GM21723 (cell line): ENCODE measurements around the gene NECAB3.

Source experiments
- ATAC-seq: cut with Tn5 transposase; IDR thresholded peaks from one replicate; pipeline ENCODE4 v1.9.1; 2021; ENCODE audit warnings: mild to moderate bottlenecking, moderate library complexity; ENCODE audit not compliant: unreplicated experiment

Gene NECAB3

DNA sequence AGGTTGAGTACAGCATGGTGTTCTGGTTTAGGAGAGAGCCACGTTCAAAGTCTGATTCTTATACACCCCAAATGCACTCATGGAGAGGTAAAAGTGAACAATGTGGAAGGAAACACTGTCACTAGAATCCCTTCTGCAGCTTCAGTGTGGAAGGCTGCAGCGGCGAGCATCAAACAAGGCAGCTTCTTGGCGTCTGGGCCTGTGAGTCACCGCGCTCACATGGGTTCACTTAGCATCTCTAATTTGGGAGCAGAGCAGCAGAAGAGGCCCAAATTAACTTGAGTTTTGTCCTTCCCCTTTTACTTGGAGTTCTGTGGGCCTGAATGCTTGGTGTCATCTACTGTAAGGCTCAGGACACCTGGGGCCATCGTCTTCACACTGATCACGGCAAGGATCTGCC, 22.9 kb upstream of the NECAB3 start:
- no peak for ATAC-seq

DNA sequence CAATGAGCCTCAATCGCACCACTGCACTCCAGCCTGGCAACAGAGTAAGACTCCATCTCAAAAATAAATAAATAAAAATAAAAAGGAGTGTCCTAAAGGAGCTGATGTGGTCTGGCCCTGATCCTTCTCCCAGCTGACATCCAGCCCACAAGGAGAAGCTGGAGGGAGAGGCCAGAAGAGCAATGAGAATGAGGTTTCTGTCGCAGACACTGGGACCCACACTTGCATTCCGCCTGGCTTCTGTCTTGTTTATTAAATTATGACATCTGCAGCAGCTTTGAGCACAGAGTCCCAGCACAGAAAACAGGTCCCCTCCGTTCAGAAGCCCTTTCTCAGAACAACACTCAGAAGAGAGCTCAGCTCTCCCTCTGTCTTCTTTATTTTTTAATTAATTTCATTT, 22.2 kb upstream of the NECAB3 start:
- no peak for ATAC-seq

DNA sequence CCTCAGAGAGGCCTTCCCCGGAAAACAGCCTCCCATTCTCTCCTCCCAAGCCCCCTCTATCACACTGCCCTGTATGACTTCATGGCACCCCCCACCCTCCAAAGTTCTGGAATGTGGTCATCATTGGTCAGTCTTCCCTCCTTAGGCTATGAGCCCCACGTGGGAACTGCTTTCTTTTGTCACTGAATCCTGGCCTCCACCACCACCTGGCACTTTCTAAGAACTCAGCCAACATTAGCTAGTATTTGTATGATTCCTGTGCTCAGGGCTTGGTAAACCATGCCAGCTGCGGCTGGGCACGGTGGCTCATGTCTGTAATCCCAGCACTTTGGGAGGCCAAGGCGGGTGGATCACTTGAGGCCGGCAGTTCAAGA, 20.4 kb upstream of the NECAB3 start:
- ATAC-seq: no peak

DNA sequence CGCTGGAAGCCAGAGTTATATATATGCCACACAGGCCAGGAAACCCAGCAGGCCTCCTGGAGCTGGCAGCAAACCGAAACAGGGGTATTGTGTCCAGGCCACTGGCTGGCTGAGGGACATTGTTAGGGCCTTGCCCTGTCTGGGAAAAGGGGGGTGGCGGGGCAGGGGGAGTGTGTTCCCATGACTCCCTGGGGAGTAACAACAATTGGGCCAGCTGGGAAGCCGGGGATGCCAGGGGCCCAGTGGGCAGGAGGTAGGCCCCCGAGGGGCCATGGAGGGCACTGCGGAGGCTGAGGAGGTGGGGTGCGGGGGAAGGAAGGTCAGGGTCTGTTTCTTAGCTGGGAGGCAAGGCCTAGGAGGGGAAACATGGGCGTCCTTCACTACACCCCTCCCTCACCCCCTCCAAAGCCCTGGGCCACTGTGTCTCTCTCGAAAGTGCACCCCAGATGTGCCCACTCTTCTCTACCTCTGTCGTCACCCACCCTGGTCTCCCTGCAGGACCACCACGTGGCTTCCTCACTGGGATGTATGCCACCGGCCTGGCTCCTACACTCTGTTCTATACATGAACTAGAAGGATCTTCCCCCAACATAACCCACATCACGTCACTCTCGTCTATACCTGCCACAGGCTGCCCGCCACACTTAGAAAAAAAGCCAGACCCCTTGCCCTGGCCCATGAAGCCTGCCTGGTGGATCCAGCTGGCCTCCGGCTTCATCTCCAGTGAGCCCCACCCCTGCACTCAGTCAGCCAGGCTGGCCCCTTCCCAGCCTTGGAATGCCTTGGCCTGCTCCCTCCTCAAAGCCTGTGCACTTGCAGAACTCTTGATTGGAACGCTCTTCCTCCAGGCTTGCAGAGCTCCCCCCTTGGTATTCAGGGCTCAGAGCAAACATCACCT, 19.8 kb upstream of the NECAB3 start:
- no peak for ATAC-seq

DNA sequence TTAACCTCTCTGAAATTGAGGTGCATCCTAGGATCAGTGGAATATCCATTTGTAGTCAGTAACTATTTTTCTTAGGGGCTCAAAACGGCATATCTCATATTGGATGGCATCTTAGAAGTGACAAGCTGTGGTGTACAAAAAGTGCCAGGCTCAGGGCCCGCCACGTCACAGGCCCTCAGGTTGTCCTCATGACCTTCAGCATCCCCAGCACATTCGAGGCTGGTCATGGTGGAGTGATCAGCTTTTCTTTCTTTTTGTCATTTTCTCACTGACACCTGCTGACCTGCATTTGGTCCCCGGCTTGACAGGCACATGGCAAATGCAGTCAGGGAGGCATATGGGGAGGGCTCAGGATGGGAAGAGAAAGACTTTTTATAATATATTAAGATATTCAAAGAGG, 19.1 kb upstream of the NECAB3 start:
- ATAC-seq: no peak

DNA sequence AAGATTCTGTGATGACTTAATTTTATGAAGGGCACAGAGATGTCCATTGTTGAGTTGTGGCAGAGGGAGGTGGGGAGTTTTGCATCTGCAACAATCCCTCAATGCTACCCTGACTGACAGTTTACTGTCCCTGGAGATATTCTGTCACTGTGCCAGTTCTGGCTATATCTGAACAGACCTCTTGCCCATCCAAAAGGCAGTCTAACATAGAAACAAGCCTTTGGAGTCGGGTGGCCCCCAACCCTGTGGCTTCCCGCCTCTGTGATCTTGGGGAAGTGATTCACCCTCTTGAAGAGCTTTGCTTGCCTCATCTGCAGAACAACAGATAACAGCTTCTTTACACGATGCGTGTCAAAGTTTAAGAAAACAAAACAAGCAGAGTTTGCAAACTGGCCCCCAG, 15.7 kb upstream of the NECAB3 start:
- ATAC-seq: no peak

DNA sequence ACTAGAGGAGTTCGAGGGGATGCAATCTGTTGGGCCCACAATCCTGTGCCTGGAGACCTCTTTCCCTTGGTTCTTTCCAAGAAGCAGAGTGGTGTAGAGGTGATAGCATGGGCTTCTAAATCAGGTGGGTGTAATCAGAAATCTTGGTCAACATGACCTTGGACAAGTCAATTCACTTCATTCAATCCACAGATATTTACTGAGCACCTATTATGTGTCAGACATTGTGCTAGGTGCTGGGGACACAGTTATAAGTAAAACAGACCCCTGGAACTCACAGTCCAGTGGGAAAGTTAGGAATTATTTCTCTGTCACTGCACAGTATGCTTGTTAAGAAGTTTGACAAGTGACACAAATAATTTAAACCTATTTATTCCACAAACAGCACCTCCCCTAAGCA, 15.3 kb upstream of the NECAB3 start:
- ATAC-seq: no peak

DNA sequence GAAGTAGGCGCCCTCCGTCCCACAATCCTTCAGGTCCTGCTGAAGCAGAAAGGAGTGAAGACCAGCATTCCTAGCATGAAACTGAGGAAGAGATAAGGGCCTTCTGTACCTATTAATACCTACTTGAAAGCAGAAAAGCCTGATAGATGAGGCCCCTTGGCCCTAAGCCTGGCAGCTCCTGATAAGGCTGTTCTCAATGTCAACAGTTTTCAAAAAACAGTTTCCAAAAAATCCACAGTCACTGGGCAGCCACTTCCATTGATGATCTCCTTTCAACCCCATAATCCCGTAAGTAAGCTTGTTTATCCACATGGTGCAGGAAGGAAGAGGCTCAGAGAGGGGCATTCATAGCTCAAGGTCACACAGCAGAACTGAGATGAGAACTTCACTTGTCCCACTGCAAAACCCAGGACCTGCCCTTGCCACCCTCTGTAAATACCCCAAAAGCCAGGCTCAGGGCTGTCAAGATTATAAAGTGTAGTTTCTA, 14.8 kb upstream of the NECAB3 start:
- ATAC-seq: no peak

DNA sequence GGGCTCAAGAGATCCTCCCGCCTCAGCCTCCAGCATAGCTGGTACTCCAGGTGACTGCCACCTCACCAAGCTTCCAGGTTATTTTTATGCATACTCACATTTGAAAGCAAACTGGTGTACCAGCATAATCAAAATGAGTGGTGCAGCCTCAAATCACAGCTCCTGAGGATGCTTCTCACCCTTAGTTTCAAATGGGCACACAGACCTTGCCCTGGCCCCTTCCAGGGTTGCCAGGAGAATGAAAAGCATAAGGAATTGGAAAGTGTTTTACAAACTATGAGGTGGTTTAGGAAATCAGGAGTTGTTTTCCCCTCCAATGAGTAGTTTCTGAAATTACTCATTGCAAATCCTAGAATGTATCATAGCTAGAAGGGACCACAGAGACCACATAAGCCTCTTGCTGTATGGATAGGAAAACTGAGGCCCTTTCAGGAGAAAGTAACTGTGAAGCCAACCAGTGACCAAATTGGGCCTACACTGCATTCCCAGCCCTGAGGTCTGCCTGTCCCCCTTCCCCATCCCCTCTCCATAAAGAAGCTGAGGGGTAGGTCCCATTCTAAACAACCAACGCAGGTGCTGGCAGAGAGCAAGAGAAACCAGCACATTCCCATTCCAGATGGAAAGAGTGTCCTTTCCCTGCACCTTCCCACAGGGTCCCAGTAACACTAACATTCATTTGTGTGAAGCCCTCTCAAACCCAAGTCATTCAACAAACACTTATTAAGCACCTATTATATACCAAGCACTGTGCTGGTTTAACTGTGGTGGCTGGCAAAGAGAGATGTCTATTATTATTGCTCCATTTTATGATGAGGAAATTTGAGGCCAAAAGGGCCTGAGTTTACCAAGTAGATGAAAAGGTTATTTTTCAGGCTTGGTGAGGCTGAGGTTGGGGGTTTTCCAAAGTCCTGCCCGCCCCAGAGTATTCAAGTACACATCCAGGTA, 14.0 kb upstream of the NECAB3 start:
- ATAC-seq: no peak

DNA sequence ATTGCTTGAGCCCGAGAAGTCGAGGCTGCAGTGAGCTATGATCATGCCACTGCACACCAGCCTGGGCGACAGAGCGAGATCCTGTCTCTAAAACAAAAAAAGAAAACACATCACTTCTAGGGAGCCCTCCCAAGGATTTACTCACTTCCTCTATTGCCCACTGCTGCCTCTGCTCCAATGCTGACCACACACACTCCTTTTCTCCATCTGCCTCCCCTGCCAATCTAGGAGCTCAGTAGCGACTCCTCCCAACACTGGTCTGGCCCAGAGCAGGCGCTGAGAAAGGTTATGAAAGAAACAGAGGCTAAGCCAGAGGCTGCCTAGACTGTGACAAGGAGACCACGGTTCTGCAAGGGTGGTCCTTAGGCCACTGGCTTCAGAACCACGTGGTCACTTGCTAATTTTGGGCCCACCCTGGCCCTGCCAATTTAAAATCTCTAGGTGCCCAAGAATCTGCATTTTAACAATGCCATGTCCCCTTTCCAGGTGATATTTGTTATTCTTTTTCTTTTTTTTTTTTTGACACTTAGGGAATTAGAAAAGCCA, 13.2 kb upstream of the NECAB3 start:
- no peak for ATAC-seq

DNA sequence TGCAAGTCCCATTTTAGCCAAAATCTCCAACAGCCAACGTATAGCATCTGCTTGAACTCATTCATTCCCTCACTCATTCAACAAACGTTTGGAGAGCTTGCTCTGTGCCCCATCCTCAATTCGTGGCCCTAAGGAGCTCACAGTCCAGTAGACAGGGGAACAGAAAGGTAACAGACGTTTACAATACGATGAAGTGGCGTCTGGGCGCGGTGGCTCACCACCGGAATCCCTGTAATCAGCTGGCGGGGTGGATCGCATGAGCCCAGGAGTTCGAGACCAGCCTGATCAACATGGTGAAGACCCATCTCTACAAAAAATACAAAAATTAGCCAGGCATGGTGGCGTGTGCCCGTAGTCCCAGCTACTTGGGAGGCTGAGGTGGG, 12.7 kb upstream of the NECAB3 start:
- no peak for ATAC-seq

DNA sequence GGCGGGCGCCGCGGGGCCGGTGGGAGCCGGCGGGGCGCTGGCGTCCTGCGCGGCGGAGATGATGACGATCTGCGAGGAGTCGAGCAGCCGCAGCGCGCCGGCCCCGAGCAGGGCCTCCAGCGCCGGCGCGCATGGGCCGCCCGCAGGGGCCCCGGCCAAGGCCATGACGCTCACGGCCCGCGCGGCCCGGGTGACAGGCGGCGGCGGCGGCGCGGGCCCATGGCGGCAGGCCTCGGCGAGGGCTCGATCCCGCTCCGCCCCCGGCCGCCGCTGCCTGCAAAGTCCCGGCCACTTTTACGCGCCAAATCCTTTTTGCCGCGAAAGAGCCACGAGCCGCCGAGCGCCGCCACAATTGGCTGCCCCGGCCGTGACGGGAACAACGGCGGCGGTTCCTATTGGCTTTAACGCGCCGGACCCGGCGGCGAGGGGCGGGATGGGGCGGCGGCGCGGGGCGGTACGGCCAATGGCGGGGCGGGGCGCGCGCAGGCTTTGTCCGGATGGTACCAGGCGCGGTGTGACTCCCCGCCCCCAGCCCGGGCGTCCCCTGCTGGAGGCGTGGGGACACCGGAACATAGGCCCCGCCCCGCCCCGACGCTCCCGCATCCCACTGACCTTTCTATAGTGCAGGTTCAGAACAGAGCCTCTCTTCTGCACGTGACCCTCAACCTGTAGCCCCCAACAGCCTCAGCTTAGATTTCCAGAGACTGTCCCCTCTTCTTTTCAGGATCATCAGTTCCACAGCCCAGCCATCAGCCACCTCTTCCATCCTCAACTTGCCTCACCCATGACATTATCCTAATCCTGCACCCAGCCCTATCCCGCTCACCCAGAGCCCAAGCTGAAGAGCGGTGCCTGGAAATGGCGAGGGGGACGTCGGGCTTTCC, 12.1 kb upstream of the NECAB3 start, which contains the start of gene E2F1:
Gene E2F1, minus strand, starts transcription at position 286 of the 884 bp plus-strand sequence. Its CDS starts 121 bp downstream, at position 165.
- peak; percentile 72 for ATAC-seq

DNA sequence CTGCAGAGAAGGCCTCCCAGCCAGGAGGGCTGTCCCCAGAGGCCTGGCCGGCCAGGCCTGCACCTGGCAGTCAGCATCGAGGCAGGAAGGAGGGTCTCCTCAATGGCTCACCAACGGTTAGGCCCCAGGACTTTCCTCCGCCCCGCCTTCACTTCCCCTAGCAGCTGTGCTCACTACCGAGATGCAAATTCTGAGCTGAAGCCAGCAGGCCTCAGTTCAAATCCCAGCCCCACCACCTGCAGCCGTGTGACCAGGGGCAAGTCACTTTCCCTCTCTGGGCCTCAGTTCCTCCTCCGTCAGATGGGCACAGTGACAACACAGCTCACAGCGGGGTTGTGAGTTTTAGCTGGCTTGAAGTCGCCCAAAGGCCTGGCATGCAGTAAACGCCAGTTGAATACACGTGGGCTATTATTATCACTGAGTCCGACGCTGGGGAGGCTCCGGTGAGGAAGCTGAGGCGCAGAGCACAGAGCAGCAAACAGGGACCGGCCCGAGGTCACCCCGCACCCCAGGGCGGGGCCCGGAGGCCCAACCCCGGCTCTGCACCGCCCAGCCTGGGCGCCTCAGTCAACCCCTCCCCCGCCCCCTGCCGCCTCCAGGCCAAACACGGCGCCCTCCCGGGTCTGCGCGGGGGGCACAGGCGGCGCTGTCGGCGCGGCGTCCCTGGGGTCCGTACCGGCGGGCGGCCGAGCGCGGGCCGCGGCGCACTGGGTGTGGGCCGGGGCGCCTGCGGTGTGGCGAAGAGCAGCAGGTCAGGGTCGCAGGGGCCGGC, 11.3 kb upstream of the NECAB3 start:
- peak; percentile 47 for ATAC-seq

DNA sequence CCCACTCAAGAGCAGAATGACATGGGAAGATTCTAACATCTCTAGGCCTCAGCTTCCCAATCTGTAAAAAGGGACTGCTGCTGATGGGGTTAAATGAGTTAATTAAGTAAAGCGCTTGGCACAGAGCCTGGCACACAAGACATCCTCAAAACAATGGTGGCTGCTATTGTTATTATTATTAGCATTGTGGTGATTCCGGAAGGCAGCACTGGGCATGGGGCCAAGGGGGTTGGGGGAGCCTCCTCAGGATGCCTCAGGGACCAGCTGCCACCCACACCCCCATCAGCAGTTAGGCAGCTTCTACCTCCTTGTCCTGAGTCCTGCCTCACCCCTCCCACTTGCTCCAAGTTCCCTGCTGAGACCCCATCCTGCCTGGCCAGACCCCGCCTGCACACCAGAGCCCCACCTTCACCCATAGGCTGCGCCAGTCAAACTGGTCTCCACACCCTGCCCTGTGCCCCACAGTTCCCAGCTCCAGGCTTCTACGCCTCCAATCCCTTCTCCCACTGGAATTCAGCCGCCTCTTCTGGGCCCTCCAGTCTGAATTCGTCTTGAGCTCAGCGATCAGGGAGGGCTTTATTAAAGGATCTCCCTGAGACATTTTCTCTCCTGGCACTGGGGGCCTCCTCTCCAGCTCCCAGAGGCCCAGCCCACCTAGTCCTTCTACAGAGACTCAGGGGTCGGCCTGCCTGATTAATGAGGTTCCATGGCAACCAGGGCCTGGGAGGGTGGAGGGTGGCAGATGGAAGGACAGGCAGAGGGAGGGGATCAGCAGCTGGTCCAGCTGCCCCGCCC, 10.5 kb upstream of the NECAB3 start:
- ATAC-seq: no peak

DNA sequence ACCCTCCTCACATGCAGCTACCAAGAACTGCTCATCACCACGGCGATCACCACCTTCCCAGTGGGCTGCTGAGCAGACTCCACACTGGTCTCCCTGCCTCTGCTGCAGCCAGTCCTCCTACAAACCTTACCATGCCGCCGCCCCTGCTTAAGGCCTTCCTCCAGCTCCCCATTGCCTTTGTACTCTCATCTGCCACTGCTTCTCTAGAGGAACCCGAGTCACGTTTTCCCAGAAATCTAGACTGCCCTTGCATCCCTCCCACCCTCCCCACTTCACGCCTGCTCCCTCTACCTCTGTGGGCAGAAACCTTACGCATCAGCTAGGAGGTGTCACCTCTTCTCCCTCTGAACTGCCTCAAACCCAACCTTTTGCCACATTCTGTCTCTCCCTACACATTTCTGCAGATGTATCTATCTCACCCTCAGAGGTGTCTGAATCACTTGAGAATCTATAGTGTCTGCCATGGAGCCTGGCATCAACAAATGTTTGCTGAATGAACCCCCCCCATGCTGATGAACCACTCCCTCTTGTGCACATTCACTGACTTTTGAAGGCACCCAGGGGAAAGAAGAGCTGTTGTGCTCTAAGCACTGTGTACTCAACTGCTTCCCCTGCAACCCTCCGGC, 7.6 kb upstream of the NECAB3 start:
- ATAC-seq: no peak

DNA sequence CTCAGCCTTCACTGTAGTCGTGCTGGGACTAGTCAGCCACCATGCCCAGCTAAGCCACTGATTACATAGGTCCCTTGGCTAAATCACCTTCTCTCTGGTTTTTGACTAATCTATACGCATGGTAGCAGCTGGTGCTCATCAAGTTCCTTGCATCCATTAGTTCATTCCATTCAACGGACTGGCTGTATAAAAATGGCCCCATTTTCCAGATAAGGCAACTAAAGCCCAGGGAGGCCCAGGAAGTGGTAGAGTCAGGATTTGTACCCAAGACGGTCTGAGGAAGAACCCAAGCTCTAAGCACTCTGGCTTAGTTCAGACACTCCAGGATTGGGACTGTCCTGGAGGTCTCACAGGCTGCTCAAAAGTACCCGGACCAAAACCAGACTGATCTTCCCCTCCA, 7.1 kb upstream of the NECAB3 start:
- no peak for ATAC-seq

DNA sequence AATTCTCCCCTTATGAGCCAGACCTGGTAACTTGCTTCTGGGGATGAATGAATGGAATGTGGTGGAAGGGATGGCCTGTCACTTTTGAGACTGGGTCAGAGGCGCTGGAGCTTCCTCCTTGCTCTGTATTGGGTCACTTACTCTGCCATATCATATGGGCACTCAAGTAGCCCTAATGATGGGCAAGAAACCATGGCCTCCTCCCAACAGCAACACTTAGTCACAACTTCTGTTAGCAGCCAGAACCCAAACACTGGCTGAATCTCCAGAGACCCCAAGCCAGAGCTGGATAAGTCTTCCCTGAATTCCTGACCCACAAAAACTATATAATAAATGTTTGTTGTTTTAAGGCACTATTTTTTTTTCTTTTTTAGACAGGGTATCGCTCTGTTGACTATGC, 6.5 kb upstream of the NECAB3 start:
- ATAC-seq: no peak

DNA sequence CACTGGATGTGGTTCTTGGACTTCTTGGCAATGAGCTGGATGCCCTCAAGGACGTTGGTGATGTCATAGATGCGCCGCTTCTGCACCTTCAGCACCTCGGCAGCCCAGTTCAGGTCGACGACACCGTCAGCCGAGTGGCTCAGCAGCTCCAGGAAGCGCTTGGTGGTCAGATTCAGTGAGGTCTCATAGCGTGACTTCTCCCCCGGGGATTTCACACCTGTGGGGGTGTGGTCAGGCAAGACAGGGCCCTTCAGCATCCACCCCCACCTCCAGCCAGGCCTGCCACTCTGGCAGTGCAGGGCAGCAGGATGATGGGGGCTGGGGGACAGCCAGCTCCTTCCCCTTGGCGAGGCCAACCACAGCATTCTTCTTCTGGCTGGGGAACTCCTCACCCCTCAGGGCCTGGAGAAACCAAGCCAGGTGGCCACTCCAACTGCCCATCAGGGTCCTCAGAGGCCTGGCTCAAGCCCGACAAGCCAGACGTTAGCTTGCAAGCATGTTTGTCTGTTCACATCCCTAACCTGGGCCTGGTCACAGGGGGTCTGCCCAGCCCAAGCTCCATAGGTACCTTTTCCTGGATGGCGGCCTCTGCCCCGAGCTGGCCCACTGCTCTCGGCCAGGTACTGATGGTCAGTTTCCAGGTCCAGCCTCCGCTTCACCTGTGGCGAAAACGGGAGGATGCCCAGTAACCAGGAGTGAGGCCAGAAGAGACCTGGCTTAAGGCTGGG, 5.7 kb upstream of the NECAB3 start:
- ATAC-seq: peak; percentile 53
